HepG2 (cell line): ENCODE data around the gene PLCG1. TPM values are rescaled to one million over a fixed set of nuclear protein-coding genes. Genes with fewer than 3 reads are reported as not detected.

Experiments used
- ATAC-seq: fragments of 200-7000 bp; cut with Tn5 transposase; 3 replicates; pipeline ENCODE4 v1.9.1; 2020; ENCODE audit warnings: mild to moderate bottlenecking, moderate library complexity
- BruUV-seq: library from RNA; stranded (reverse); fragments of 400-500 nt; replicated peaks from 2 replicates; lab custom pipeline; 2021; lab: Mats Ljungman, UMichigan
- CTCF ChIA-PET: fragments of 300-600 bp; formaldehyde crosslinking; extraction: SDS; loops from one replicate; lab custom pipeline; 2021; ENCODE audit warnings: low total read pairs, inconsistent platforms, low intra/inter-chr PET ratio; lab: Yijun Ruan, JAX
- POLR2A ChIA-PET: fragments of 350-600 bp; sonication (Branson Sonifier 250); formaldehyde crosslinking; loops from one replicate; lab custom pipeline; 2020; ENCODE audit warnings: antibody characterized with exemption, inconsistent platforms; lab: Yijun Ruan, JAX
- DNase-seq: peaks from one replicate; pipeline ENCODE4 v3.0.0-alpha.2; 2015; ENCODE audit warnings: low spot score
- FAIRE-seq: peaks from 3 replicates; lab custom pipeline; 2011; peaks lifted over from hg19 to GRCh38; lab: Jason Lieb, UNC
- H2AFZ ChIP-seq: one replicate; pipeline ENCODE4 v1.6.1; 2011; ENCODE audit warnings: low read length, inconsistent platforms
- H3K27ac ChIP-seq: fragments of 300-600 bp; 3 replicates; pipeline ENCODE4 v1.8.0; 2011; ENCODE audit warnings: mixed run types, mild to moderate bottlenecking, mixed read lengths, low read length, inconsistent platforms; ENCODE audit not compliant: insufficient read depth; ENCODE audit errors: extremely low read length
- H3K27me3 ChIP-seq, 2 experiments: fragments of 200-600 bp in 1 of 2; 2 replicates in 1 of 2; 3 replicates in 1 of 2; pipeline versions ENCODE4 v1.6.0 to v1.8.0; 2011; ENCODE audit warnings: low read length in 2 of 2, mild to moderate bottlenecking in 2 of 2, moderate library complexity in 2 of 2, inconsistent platforms in 1 of 2; ENCODE audit not compliant: insufficient read depth in 2 of 2, control insufficient read depth in 1 of 2
- H3K36me3 ChIP-seq, 2 experiments: fragments of 200-600 bp in 1 of 2; replicated peaks in 1 of 2; 2 replicates in 1 of 2; 3 replicates in 1 of 2; pipeline versions ENCODE4 v1.5.1 to v1.8.0; 2011; ENCODE audit warnings: low read length in 2 of 2, inconsistent platforms in 1 of 2; ENCODE audit not compliant: insufficient read depth in 2 of 2, control insufficient read depth in 1 of 2
- H3K4me1 ChIP-seq: 2 replicates; pipeline ENCODE4 v1.5.1; 2012; ENCODE audit warnings: low read length, inconsistent platforms; ENCODE audit not compliant: insufficient read depth
- H3K4me2 ChIP-seq: 2 replicates; pipeline ENCODE4 v1.6.0; 2011; ENCODE audit warnings: low read depth, low read length, inconsistent platforms
- H3K4me3 ChIP-seq, 3 experiments: fragments of 200-600 bp in 1 of 3; sonication (generic), shearing (Covaris generic) in 1 of 3; replicated peaks in 1 of 3; 2 replicates each; pipeline ENCODE4 v1.5.1; 2011 to 2016; ENCODE audit warnings: low read length in 3 of 3, inconsistent platforms in 2 of 3, low read depth in 2 of 3, mild to moderate bottlenecking in 2 of 3, control low read depth in 1 of 3, mixed read lengths in 1 of 3; ENCODE audit not compliant: insufficient read depth in 1 of 3
- H3K79me2 ChIP-seq: one replicate; pipeline ENCODE4 v1.6.1; 2011; ENCODE audit warnings: low read length, inconsistent platforms; ENCODE audit not compliant: insufficient read depth
- H3K9ac ChIP-seq: 2 replicates; pipeline ENCODE4 v1.6.0; 2011; ENCODE audit warnings: mild to moderate bottlenecking, low read depth, low read length, inconsistent platforms; ENCODE audit not compliant: insufficient read depth
- H3K9me3 ChIP-seq: 2 replicates; pipeline ENCODE4 v1.5.1; 2012; ENCODE audit warnings: mild to moderate bottlenecking, low read length
- H4K20me1 ChIP-seq: 2 replicates; pipeline ENCODE4 v1.6.0; 2011; ENCODE audit warnings: inconsistent platforms, mild to moderate bottlenecking, low read length, moderate library complexity; ENCODE audit not compliant: insufficient read depth
- AKAP8 ChIP-seq: sonication (generic); formaldehyde crosslinking; IDR thresholded peaks from 2 replicates; pipeline ENCODE4 v1.5.1; 2020; ENCODE audit warnings: mild to moderate bottlenecking, missing genetic modification reagents
- NPAS2 ChIP-seq: sonication (generic); formaldehyde crosslinking; IDR thresholded peaks from 2 replicates; pipeline ENCODE4 v1.8.0; 2022; ENCODE audit warnings: mild to moderate bottlenecking, missing genetic modification reagents, borderline replicate concordance
- POLR2AphosphoS5 ChIP-seq: IDR thresholded peaks from 2 replicates; pipeline ENCODE4 v1.6.1; 2012; ENCODE audit warnings: low read depth, low read length
- POLR2G ChIP-seq: fragments of 200-400 bp; formaldehyde crosslinking; IDR thresholded peaks from 2 replicates; pipeline ENCODE4 v1.6.1; 2018; ENCODE audit warnings: mild to moderate bottlenecking, low read depth, low read length, moderate library complexity
- WGBS: methylation state at CpG from one replicate; pipeline ENCODE4 v1.1.6; 2017; ENCODE audit warnings: low lambda C conversion rate; 5-methylcytosine and 5-hydroxymethylcytosine counted together
- in situ Hi-C: cut with HindIII; loops from 2 replicates; pipeline ENCODE4 v1.10.0; 2017; ENCODE audit warnings: low pct_unique_long_range_greater_than_20kb; ENCODE audit not compliant: extremely low pct_ligation_motif_present
- intact Hi-C: fragments of 100-400 bp; cut with micrococcal nuclease; formaldehyde crosslinking; loops from one replicate; pipeline ENCODE4 v1.10.0; 2022; ENCODE audit not compliant: unreplicated experiment
- polyA plus RNA-seq, 8 experiments: library from polyadenylated mRNA; depleted of rRNA in 3 of 8; stranded (reverse) in 7 of 8; unstranded in 1 of 8; fragments of >200 nt; fragmentation: Illumina TruSeq in 4 of 8; extraction: Trizol in 4 of 8; gene quantifications; 2 replicates each; pipeline versions ENCODE4 v1.2.1 to v1.2.3, GENCODE V29; 2011 to 2016; ENCODE audit warnings: low read depth in 4 of 8, missing spikeins in 1 of 8, mixed read lengths in 1 of 8; ENCODE audit not compliant: insufficient read depth in 1 of 8
- total RNA-seq, 5 experiments: library from RNA; depleted of rRNA; stranded (reverse); fragments of >200 nt; fragmentation: Illumina TruSeq; extraction: Trizol; gene quantifications; 2 replicates each; pipeline ENCODE4 v1.2.3, GENCODE V29; 2016; ENCODE audit warnings: low read depth in 1 of 5
- TF ChIP-seq, protein P1 (sequence below): IDR thresholded peaks from 2 replicates; pipeline ENCODE4 v1.6.1; 2012; ENCODE audit warnings: low read depth, low read length, improper control_type of control experiment

The PLCG1 gene
- total and polyA plus RNA-seq, 2 of the 13 experiments (the other 11 are each of a cell fraction or from before 2014, with no cell fraction given) = 85.3 to 158 TPM

DNA sequence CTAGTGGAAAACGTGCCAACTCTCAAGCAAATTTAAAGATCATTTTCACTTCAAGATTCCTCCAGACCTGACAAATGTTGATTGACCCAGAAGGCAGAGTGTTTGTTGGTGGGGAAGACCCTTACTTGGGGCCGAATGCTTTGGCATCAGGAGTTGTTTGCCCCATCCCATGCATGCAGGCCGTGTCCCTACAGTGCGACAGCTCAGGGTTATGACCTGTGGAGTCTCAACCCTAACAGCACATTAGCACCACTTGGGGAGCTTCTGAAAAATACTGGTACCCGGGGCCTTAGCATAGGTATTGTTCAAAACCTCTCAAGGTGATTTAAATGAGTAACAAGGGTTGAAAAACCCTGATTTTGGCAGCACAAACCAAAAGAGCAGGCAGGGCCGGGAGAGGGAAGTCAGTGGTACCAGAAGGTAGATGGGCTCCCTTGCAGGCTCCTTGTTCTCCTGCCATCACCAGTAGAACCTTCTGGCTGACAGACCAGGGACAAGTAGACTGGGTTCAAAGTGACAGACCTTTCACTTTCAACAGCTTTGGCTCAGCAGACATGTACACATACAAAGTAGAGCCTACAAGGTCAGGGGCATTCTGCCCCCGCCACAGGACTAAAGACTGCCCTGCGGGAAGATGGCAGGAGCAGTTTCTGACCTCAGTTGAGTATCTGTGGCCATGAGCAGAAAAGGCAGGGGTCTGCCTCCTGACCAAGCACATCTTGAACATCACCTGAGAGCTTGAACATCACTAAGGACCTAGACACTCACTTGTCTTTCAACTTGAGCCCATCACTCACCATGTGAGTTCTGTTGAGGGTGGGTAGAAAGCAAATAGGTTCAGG, 39.6 kb downstream of the PLCG1 start (continued):
- TF ChIP-seq POLR2G (0 out of 2 replicates have a peak, but pooled peaks have one; percentile 11), AKAP8 (0 out of 2 replicates have a peak, but pooled peaks have one; percentile 36)
- TF ChIP-seq, protein P1, sequence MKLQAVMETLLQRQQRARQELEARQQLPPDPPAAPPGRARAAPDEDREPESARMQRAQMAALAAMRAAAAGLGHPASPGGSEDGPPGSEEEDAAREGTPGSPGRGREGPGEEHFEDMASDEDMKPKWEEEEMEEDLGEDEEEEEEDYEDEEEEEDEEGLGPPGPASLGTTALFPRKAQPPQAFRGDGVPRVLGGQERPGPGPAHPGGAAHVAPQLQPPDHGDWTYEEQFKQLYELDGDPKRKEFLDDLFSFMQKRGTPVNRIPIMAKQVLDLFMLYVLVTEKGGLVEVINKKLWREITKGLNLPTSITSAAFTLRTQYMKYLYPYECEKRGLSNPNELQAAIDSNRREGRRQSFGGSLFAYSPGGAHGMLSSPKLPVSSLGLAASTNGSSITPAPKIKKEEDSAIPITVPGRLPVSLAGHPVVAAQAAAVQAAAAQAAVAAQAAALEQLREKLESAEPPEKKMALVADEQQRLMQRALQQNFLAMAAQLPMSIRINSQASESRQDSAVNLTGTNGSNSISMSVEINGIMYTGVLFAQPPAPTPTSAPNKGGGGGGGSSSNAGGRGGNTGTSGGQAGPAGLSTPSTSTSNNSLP = no peak

DNA sequence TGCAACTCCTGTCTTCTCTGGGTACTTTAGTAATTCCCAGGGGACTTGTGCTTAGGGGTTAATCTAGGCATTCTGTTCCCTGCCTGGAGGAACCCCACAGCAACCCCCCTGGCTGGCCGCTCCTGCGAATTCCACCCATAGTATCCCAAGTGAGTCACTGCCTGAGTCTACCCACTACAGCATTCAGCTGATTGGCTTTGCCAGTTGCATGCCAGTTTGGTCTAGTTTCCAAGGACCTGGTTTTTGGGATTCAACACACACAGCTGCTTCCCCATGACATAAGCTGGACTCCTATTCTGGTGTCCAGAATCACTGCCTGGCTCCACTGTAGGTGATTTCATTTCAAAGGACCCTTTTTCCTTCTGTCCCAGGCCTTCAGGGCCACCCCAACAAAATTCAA, 40.3 kb downstream of the PLCG1 start:
- peaks cover 9% of the 10 kb centered on the region; the same call in 1 of the 2 replicates for H4K20me1 ChIP-seq
- 100% methylated on average over 2 of the region's 2 CpGs for WGBS
- H3K9me3 ChIP-seq = no peaks in the 10 kb centered on the region
- no peak overlapping the region for H3K9ac ChIP-seq
- no peak for FAIRE-seq
- no peak for ATAC-seq
- DNase-seq = no peak
- H2AFZ ChIP-seq = no peak overlapping the region
- no peak overlapping the region for H3K4me3 ChIP-seq
- BruUV-seq = no TSS peak
- peaks cover 12% of the 10 kb centered on the region for H3K4me1 ChIP-seq
- no peak overlapping the region for H3K27ac ChIP-seq
- intact Hi-C loops (no loop called here), in situ Hi-C loops (no loop called here)
- ChIA-PET POLR2A (no interaction called here), CTCF (no interaction called here)
- TF ChIP-seq POLR2AphosphoS5 (0 out of 2 replicates have a peak, but pooled peaks have one; percentile 9), NPAS2 (CRISPR knock-in tag) (no peak)
- no peak overlapping the region for H3K4me2 ChIP-seq
- peaks cover 19 to 39% of the 10 kb centered on the region in 2 experiments for H3K36me3 ChIP-seq
- H3K27me3 ChIP-seq = no peaks in the 10 kb centered on the region
- H3K79me2 ChIP-seq = no peaks in the 10 kb centered on the region
